Measurements from ENCODE around the gene B3GNT3.
A peak's percentile ranks its signal among the peaks of the same experiment; 100 is the strongest.

- TF ChIP-seq ZNF317 (CRISPR knock-in tag; IDR thresholded peaks at IDR 0.05; ENCODE audit: borderline replicate concordance, low read depth), result no peak
- TF ChIP-seq CTCF (IDR thresholded peaks at IDR 0.05), result peak; percentile 45; the same call in 1 of the 2 replicates
- TF ChIP-seq MAX (CRISPR knock-in tag; IDR thresholded peaks at IDR 0.05), result no peak
- TF ChIP-seq NFE2L1 (CRISPR knock-in tag; IDR thresholded peaks at IDR 0.05), result no peak
- TF ChIP-seq PREB (CRISPR knock-in tag; IDR thresholded peaks at IDR 0.05; ENCODE audit: borderline replicate concordance), result no peak
- TF ChIP-seq ZNF532 (CRISPR knock-in tag; IDR thresholded peaks at IDR 0.05; ENCODE audit: borderline replicate concordance), result no peak
- no peak for TF ChIP-seq NR1H2 (CRISPR knock-in tag; IDR thresholded peaks at IDR 0.05)
- TF ChIP-seq ZNF263 (CRISPR knock-in tag; IDR thresholded peaks at IDR 0.05; ENCODE audit: low read depth), result no peak
- no peak for TF ChIP-seq ATF3 (CRISPR knock-in tag; conservative IDR thresholded peaks at IDR 0.05)
- no peak for TF ChIP-seq GRHL2 (CRISPR knock-in tag; IDR thresholded peaks at IDR 0.05; ENCODE audit: insufficient replicate concordance, severe bottlenecking)
- TF ChIP-seq FOXJ3 (CRISPR knock-in tag; IDR thresholded peaks at IDR 0.05; ENCODE audit: borderline replicate concordance), result no peak
- TF ChIP-seq NR2C2 (CRISPR knock-in tag; IDR thresholded peaks at IDR 0.05), result no peak
- no peak for TF ChIP-seq E2F1 (CRISPR knock-in tag; IDR thresholded peaks at IDR 0.05)
Observed at GRCh38 chr19:17775245-17775927, 19.6 kb upstream of the B3GNT3 start.

Measured in WTC11 (cell line).